Measurements from ENCODE around the gene E2F4. TPM values are rescaled to one million over a fixed set of nuclear protein-coding genes. Genes with fewer than 3 reads are reported as not detected.
A peak's percentile ranks its signal among the peaks of the same experiment; 100 is the strongest.

Gene E2F4
- total and polyA plus RNA-seq, 2 of the 13 experiments (the other 11 are each of a cell fraction or from before 2014, with no cell fraction given) = 84.8 to 91.2 TPM

GRCh38 chr16:67207249-67208091, 15.5 kb downstream of the E2F4 start (continued):
- TF ChIP-seq ZNF784 (CRISPR knock-in tag; IDR thresholded peaks at IDR 0.05; ENCODE audit: borderline replicate concordance) (no peak), ZNF121 (CRISPR knock-in tag; IDR thresholded peaks at IDR 0.05) (peak; percentile 63), NONO (IDR thresholded peaks at IDR 0.05) (no peak), NONO (CRISPR knock-in tag; conservative IDR thresholded peaks at IDR 0.05) (0 out of 2 replicates have a peak, but pooled peaks have one; percentile 41), PITX1 (CRISPR knock-in tag; IDR thresholded peaks at IDR 0.05) (no peak), FOXC1 (CRISPR knock-in tag; IDR thresholded peaks at IDR 0.05; ENCODE audit: borderline replicate concordance) (0 out of 2 replicates have a peak, but pooled peaks have one; percentile 17), ZFY (CRISPR knock-in tag; IDR thresholded peaks at IDR 0.05) (peak; percentile 46)

- Histone ChIP-seq H2AFZ (ENCODE audit: low read length) (no peak overlapping the region), H4K20me1 (ENCODE audit: insufficient read depth, low read length) (no peaks in the 10 kb centered on the region), H3K9ac (ENCODE audit: insufficient read depth, low read depth, low read length) (no peak overlapping the region), H3K27me3 (ENCODE audit: control insufficient read depth in 1 of 2, insufficient read depth in 2 of 2, low read length in 2 of 2) (no peaks in the 10 kb centered on the region), H3K9me3 (ENCODE audit: low read length) (no peaks in the 10 kb centered on the region), H3K36me3 (replicated peaks in 1 of 2; ENCODE audit: control insufficient read depth in 1 of 2, insufficient read depth in 2 of 2, low read length in 2 of 2) (peaks cover 3 to 5% of the 10 kb centered on the region in 2 experiments; a peak in 3 of 5 replicates), H3K27ac (ENCODE audit: extremely low read length, insufficient read depth, low read length) (no peak overlapping the region), H3K4me3 (replicated peaks in 1 of 3; ENCODE audit: insufficient read depth in 1 of 3, low read depth in 2 of 3, low read length in 3 of 3) (no peak overlapping the region), H3K4me2 (ENCODE audit: low read depth, low read length) (no peak overlapping the region), H3K4me1 (ENCODE audit: insufficient read depth, low read length) (peaks cover 60% of the 10 kb centered on the region), H3K79me2 (ENCODE audit: insufficient read depth, low read length) (no peaks in the 10 kb centered on the region)
- no peak for ATAC-seq
- FAIRE-seq = no peak
- ChIA-PET CTCF (ENCODE audit: low intra/inter-chr PET ratio, low total read pairs) (no interaction called here), POLR2A (interaction anchor here (0.8 to 3.0 kb wide), 9 partner anchors 10 to 38 kb away, joined by 3 to 17 read pairs (median 5); partner anchors contain the start of genes E2F4, NOL3 and TMEM208)
- 72% methylated on average over 10 of the region's 11 CpGs for WGBS (ENCODE audit: low lambda C conversion rate)
- BruUV-seq (replicated peaks) = no TSS peak
- intact Hi-C loops (cut with micrococcal nuclease; ENCODE audit: unreplicated experiment) (no loop called here), in situ Hi-C loops (cut with HindIII; ENCODE audit: extremely low pct_ligation_motif_present, low pct_unique_long_range_greater_than_20kb) (no loop called here)
- no peak for DNase-seq (ENCODE audit: low spot score)
- TF ChIP-seq SETDB1 (CRISPR knock-in tag; IDR thresholded peaks at IDR 0.05; ENCODE audit: borderline replicate concordance) (no peak), NFIB (CRISPR knock-in tag; IDR thresholded peaks at IDR 0.05; ENCODE audit: borderline replicate concordance) (no peak), ZNF546 (CRISPR knock-in tag; conservative IDR thresholded peaks at IDR 0.05) (0 out of 2 replicates have a peak, but pooled peaks have one; percentile 11), ZNF263 (CRISPR knock-in tag; IDR thresholded peaks at IDR 0.05) (0 out of 2 replicates have a peak, but pooled peaks have one; percentile 25), ZNF414 (CRISPR knock-in tag; IDR thresholded peaks at IDR 0.05) (no peak), ZNF142 (CRISPR knock-in tag; IDR thresholded peaks at IDR 0.05) (0 out of 2 replicates have a peak, but pooled peaks have one; percentile 8), NCOA1 (CRISPR knock-in tag; IDR thresholded peaks at IDR 0.05) (no peak)
Measured at GRCh38 chr16:67208154-67208896, 16.4 kb downstream of the E2F4 start.
